Measurements from ENCODE around the gene NOL4L.

The NOL4L gene

DNA sequence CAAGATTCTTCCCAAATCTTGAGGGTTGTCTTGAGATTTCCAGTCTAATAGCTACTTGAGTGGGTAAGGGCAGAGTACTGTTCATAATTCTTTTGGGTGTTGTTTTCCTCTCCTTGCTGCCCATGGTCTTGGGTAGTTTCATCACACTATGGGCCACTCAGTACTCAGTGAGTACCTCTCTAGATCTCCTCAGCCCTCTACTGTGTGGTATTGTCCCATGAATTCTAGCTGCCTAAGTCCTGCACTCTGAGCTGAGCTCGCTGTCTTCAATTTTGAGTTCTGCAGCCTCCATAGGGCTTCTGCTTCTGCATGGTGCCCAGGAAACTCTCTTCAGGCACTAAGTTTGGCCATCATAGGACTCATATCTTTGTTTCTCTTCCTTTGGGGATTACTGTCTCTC is 184.7 kb downstream of the NOL4L start:
- DNase-seq, result no peak

DNA sequence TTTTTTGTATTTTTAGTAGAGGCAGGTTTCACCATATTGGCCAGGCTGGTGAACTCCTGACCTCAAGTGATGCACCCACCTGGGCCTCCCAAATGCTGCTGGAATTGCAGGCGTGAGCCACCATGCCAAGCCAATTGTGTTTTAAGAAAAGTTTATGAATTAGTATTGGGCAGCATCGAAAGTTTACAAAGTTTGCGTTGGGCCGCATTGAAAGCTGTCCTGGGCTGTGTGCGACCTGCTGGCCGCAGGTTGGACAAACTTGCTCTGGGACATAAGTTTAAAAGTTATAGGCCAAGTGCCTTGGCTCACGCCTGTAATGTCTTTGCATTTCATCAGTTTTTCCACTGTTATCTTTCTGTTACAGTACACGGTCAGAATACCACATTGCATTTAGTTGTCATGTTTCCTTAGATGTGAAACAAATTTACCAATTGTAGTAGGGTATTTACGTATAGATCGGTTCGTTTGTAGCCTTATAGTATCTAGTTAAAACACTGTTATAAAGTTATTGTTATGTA is 187.5 kb downstream of the NOL4L start:
- DNase-seq, result no peak

DNA sequence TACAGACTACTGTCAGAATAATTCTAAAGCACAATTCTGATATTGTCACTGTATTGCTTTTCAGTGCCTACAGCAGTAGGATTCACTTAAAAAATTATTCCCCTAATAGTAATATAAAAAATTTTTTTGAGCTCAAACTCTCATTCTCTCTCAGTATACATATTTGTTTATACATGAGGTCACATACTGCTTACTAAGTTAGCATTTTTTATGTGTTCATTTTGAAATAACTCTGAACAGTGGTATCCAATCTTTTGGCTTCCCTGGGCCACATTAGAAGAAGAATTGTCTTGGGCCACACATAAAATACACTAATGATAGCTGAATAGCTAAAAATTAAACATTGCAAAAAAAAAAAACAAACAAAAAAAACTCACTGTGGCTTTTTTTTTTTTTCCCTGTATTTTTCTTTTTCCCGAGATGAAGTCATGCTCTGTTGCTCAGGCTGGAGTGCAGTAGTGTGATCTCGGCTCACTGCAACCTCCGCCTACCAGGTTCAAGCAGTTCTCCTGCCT is 188.4 kb downstream of the NOL4L start:
- no peak for DNase-seq

- no peak for DNase-seq
Observed at GRCh38 chr20:32395066-32395465, 190.1 kb downstream of the NOL4L start.
